Measurements from ENCODE around the gene ANXA10.

- TF ChIP-seq CTCF (IDR thresholded peaks at IDR 0.05) (no peak), POLR2AphosphoS5 (IDR thresholded peaks at IDR 0.05; ENCODE audit: low read depth, low read length) (no peak), SIN3A (IDR thresholded peaks at IDR 0.05; ENCODE audit: borderline replicate concordance, insufficient read depth, low read depth, low read length) (no peak), REST (IDR thresholded peaks at IDR 0.05; ENCODE audit: insufficient read depth in 1 of 2, low read depth in 2 of 2, low read length in 1 of 2) (no peak)
Observed at GRCh38 chr4:168141733-168142132, 49.4 kb downstream of the ANXA10 start.
